ENCODE data around the gene FAM200A. TPM values are rescaled to one million over a fixed set of nuclear protein-coding genes. Genes with fewer than 3 reads are reported as not detected.

Gene FAM200A
- total and polyA plus RNA-seq, 2 of the 4 experiments (the other 2 are of a cell fraction): 5.9 to 6.0 TPM

DNA sequence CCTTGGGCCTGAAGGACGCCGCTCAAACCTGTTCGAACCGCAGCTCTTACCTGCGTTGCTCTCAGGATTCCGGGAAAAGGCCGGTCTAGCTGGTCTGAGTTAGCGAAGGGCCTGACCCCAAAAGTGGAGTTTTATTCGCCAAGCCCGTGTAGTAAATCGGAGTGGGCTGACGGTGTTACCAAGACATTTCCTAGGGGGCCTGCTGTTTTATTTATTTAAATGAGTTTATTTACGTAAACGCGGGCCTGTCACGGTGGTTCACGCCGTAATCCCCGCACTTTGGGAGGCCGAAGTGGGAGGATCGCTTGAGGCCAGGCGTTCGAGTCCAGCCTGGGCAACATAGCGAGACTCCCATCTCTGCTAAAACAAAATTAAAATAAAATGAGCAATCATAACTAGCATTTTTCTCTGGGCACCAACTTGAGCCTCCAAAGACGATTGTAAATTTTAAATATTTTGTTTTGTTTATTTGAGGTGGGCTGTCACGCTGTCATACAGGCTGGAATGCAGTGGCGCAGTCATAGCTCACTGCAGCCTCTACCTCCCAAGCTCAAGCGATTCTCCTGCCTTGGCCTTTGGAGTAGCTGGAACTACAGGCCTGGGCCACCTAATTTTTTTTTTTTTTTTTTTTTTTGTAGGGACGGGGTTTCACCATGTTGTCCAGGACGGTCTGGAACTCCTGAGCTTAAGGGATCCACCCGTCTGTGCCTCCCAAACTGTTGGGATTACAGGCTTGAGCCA is 7.4 kb upstream of the FAM200A start:
- Histone ChIP-seq H2BK120ac (ENCODE audit: low read depth, low read length) (peak overlapping the region; percentile 64), H2AFZ (replicated peaks; ENCODE audit: low read length, poor library complexity) (peak overlapping the region; percentile 98), H3K36me3 (ENCODE audit: control insufficient read depth, insufficient read depth, low read length) (peaks cover 36% of the 10 kb centered on the region), H3K9me1 (ENCODE audit: insufficient read depth, low read length) (peaks cover 27% of the 10 kb centered on the region), H2BK15ac (ENCODE audit: low read depth, low read length) (peak overlapping the region; percentile 42; the same call in 2 of the 3 replicates), H3K23ac (ENCODE audit: low read depth, low read length) (peak overlapping the region; percentile 65), H3K4me1 (ENCODE audit: control insufficient read depth, insufficient read depth, low read length) (peaks cover 17% of the 10 kb centered on the region), H3K9ac (ENCODE audit: low read depth, low read length) (peak overlapping the region; percentile 97), H4K20me1 (ENCODE audit: insufficient read depth, low read length) (peaks cover 9% of the 10 kb centered on the region; the same call in 1 of the 2 replicates), H2AK5ac (ENCODE audit: low read depth, low read length) (peak overlapping the region; percentile 74), H4K91ac (ENCODE audit: insufficient read depth, low read depth, low read length) (peak overlapping the region; percentile 75), H3K9me3 (ENCODE audit: control insufficient read depth, insufficient read depth, low read length) (no peaks in the 10 kb centered on the region), H4K8ac (ENCODE audit: low read depth in 2 of 2, low read length in 2 of 2) (peak overlapping the region; percentile 98 to 99), H2BK5ac (ENCODE audit: low read depth, low read length, poor library complexity, severe bottlenecking) (peak overlapping the region; percentile 94), H3K4me3 (ENCODE audit: insufficient read depth, low read depth, low read length) (peak overlapping the region; percentile 83), H3K56ac (ENCODE audit: extremely low read depth, insufficient read depth, low read length) (peak overlapping the region; percentile 90), H3K4me2 (ENCODE audit: low read depth, low read length) (peak overlapping the region; percentile 79), H3K79me1 (ENCODE audit: low read depth in 1 of 2, low read length in 2 of 2) (peaks cover 37 to 70% of the 10 kb centered on the region in 2 experiments), H3K4ac (ENCODE audit: low read depth, low read length) (peak overlapping the region; percentile 79), H2BK20ac (ENCODE audit: low read depth, low read length) (no peak overlapping the region), H3K27me3 (ENCODE audit: control insufficient read depth, insufficient read depth, low read length) (no peaks in the 10 kb centered on the region), H2AK9ac (replicated peaks; ENCODE audit: low read depth, low read length, poor library complexity) (peak overlapping the region; percentile 95), H3K27ac (ENCODE audit: insufficient read depth, low read length) (peak overlapping the region; percentile 97), H3K18ac (ENCODE audit: low read depth, low read length) (peak overlapping the region; percentile 67), H3K14ac (replicated peaks; ENCODE audit: low read depth, low read length) (peak overlapping the region; percentile 89), H4K5ac (ENCODE audit: low read depth, low read length) (peak overlapping the region; percentile 90)
- in situ Hi-C loops (cut with MboI; ENCODE audit: low sequenced_read_pairs): no loop called here
- peak; percentile 38 for DNase-seq
- TF ChIP-seq MAZ (IDR thresholded peaks at IDR 0.05; ENCODE audit: borderline replicate concordance, low read depth, low read length) (no peak), USF2 (IDR thresholded peaks at IDR 0.05; ENCODE audit: low read depth, low read length) (no peak), POLR2A (IDR thresholded peaks at IDR 0.05; ENCODE audit: low read depth, low read length) (no peak), NFE2L2 (IDR thresholded peaks at IDR 0.05; ENCODE audit: low read depth, low read length) (no peak), RAD21 (IDR thresholded peaks at IDR 0.05; ENCODE audit: low read length) (no peak)
- TF ChIP-seq, protein P1, sequence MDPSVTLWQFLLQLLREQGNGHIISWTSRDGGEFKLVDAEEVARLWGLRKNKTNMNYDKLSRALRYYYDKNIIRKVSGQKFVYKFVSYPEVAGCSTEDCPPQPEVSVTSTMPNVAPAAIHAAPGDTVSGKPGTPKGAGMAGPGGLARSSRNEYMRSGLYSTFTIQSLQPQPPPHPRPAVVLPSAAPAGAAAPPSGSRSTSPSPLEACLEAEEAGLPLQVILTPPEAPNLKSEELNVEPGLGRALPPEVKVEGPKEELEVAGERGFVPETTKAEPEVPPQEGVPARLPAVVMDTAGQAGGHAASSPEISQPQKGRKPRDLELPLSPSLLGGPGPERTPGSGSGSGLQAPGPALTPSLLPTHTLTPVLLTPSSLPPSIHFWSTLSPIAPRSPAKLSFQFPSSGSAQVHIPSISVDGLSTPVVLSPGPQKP (IDR thresholded peaks at IDR 0.05; ENCODE audit: borderline replicate concordance, low read depth, low read length): no peak
- TF ChIP-seq, protein P2, sequence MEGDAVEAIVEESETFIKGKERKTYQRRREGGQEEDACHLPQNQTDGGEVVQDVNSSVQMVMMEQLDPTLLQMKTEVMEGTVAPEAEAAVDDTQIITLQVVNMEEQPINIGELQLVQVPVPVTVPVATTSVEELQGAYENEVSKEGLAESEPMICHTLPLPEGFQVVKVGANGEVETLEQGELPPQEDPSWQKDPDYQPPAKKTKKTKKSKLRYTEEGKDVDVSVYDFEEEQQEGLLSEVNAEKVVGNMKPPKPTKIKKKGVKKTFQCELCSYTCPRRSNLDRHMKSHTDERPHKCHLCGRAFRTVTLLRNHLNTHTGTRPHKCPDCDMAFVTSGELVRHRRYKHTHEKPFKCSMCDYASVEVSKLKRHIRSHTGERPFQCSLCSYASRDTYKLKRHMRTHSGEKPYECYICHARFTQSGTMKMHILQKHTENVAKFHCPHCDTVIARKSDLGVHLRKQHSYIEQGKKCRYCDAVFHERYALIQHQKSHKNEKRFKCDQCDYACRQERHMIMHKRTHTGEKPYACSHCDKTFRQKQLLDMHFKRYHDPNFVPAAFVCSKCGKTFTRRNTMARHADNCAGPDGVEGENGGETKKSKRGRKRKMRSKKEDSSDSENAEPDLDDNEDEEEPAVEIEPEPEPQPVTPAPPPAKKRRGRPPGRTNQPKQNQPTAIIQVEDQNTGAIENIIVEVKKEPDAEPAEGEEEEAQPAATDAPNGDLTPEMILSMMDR (conservative IDR thresholded peaks at IDR 0.05; ENCODE audit: low read depth, low read length): no peak
- CTCF ChIA-PET: interaction anchor here (0.6 to 0.9 kb wide), 2 partner anchors 58 to 1198 kb away, joined by 3 read pairs; no protein-coding TSS in a partner anchor
- dilution Hi-C loops (cut with HindIII; ENCODE audit: low sequenced_read_pairs, unreplicated experiment): no loop called here
- BruUV-seq (replicated peaks): no TSS peak
- no peak for ATAC-seq (ENCODE audit: low read depth)
- 0% methylated on average over 4 of the region's 31 CpGs; no CpG with 5 or more reads in 1 of the 2 experiments for WGBS, 2 experiments (ENCODE audit: extremely low coverage in 2 of 2, insufficient read length in 1 of 2)
- intact Hi-C loops (cut with micrococcal nuclease): loop anchor here (5.0 kb wide), 1 partner anchor 358 kb away; the partner anchor contains the start of gene TRIM4
- POLR2A ChIA-PET (ENCODE audit: unreplicated experiment): no interaction called here

Measured in IMR-90 (cell line).